ENCODE data around the gene OSBP2. TPM values are rescaled to one million over a fixed set of nuclear protein-coding genes. Genes with fewer than 3 reads are reported as not detected.

The OSBP2 gene
- total and polyA plus RNA-seq, 4 donors: 1.1 to 12.3 (median 2.6) TPM

- no peak for TF ChIP-seq CTCF (IDR thresholded peaks at IDR 0.05; ENCODE audit: control extremely low read depth, extremely low read depth)
- Histone ChIP-seq H3K9ac (ENCODE audit: insufficient read depth in 1 of 2, low read length in 2 of 2) (no peak overlapping the region), H3K4me3 (no peak overlapping the region), H3K4me1 (ENCODE audit: control insufficient read depth in 5 of 5, insufficient read depth in 5 of 5, low read length in 5 of 5) (no peaks in the 10 kb centered on the region), H3K27me3 (ENCODE audit: control insufficient read depth in 3 of 3, insufficient read depth in 3 of 3, low read length in 2 of 3) (no peaks in the 10 kb centered on the region), H3K9me3 (ENCODE audit: control insufficient read depth in 4 of 4, insufficient read depth in 3 of 4, low read length in 3 of 4) (no peaks in the 10 kb centered on the region), H3K36me3 (ENCODE audit: control insufficient read depth in 4 of 4, insufficient read depth in 4 of 4, low read length in 4 of 4) (peaks cover 0 to 9% (median 7%) of the 10 kb centered on the region in 4 donors), H3K27ac (ENCODE audit: low read depth in 1 of 2, low read length in 1 of 2) (no peak overlapping the region)
- DNase-seq (no peak), ATAC-seq (ENCODE audit: insufficient read depth, low FRiP score) (no peak)
- 100% methylated on average over 1 of the region's 1 CpG for WGBS, 2 donors
Measured at GRCh38 chr22:30906946-30907345, 212.3 kb downstream of the OSBP2 start.

GRCh38 chr22:30908051-30908461 lies 213.4 kb downstream of the OSBP2 start:
- H3K4me1 ChIP-seq (ENCODE audit: control insufficient read depth in 5 of 5, insufficient read depth in 5 of 5, low read length in 5 of 5): no peaks in the 10 kb centered on the region
- H3K4me3 ChIP-seq: no peak overlapping the region
- 93 to 94% methylated on average over 6 of the region's 6 CpGs for WGBS, 2 donors
- H3K9me3 ChIP-seq (ENCODE audit: control insufficient read depth in 4 of 4, insufficient read depth in 3 of 4, low read length in 3 of 4): no peaks in the 10 kb centered on the region
- TF ChIP-seq CTCF (IDR thresholded peaks at IDR 0.05; ENCODE audit: control extremely low read depth, extremely low read depth): no peak
- H3K27me3 ChIP-seq (ENCODE audit: control insufficient read depth in 3 of 3, insufficient read depth in 3 of 3, low read length in 2 of 3): no peaks in the 10 kb centered on the region
- ATAC-seq (ENCODE audit: insufficient read depth, low FRiP score) (no peak), DNase-seq (no peak)
- H3K36me3 ChIP-seq (ENCODE audit: control insufficient read depth in 4 of 4, insufficient read depth in 4 of 4, low read length in 4 of 4): peaks cover 0 to 9% (median 5%) of the 10 kb centered on the region in 4 donors
- H3K27ac ChIP-seq (ENCODE audit: low read depth in 1 of 2, low read length in 1 of 2): no peak overlapping the region
- no peak overlapping the region for H3K9ac ChIP-seq (ENCODE audit: insufficient read depth in 1 of 2, low read length in 2 of 2)

- Histone ChIP-seq H3K4me3 (no peak overlapping the region), H3K36me3 (ENCODE audit: control insufficient read depth in 4 of 4, insufficient read depth in 4 of 4, low read length in 4 of 4) (peaks cover 0 to 5% (median 0%) of the 10 kb centered on the region in 4 donors), H3K4me1 (ENCODE audit: control insufficient read depth in 5 of 5, insufficient read depth in 5 of 5, low read length in 5 of 5) (no peaks in the 10 kb centered on the region), H3K9me3 (ENCODE audit: control insufficient read depth in 4 of 4, insufficient read depth in 3 of 4, low read length in 3 of 4) (no peaks in the 10 kb centered on the region), H3K27me3 (ENCODE audit: control insufficient read depth in 3 of 3, insufficient read depth in 3 of 3, low read length in 2 of 3) (no peaks in the 10 kb centered on the region), H3K9ac (ENCODE audit: insufficient read depth in 1 of 2, low read length in 2 of 2) (no peak overlapping the region), H3K27ac (ENCODE audit: low read depth in 1 of 2, low read length in 1 of 2) (no peak overlapping the region)
- DNase-seq: no peak
- no peak for ATAC-seq (ENCODE audit: insufficient read depth, low FRiP score)
- WGBS, 2 donors: 94 to 95% methylated on average over 5 of the region's 5 CpGs
- no peak for TF ChIP-seq CTCF (IDR thresholded peaks at IDR 0.05; ENCODE audit: control extremely low read depth, extremely low read depth)
Measured at GRCh38 chr22:30909306-30909705, 214.6 kb downstream of the OSBP2 start.

GRCh38 chr22:30910358-30910757 lies 215.7 kb downstream of the OSBP2 start:
- H3K27me3 ChIP-seq (ENCODE audit: control insufficient read depth in 3 of 3, insufficient read depth in 3 of 3, low read length in 2 of 3): no peaks in the 10 kb centered on the region
- TF ChIP-seq CTCF (IDR thresholded peaks at IDR 0.05; ENCODE audit: control extremely low read depth, extremely low read depth): no peak
- no peak overlapping the region for H3K9ac ChIP-seq (ENCODE audit: insufficient read depth in 1 of 2, low read length in 2 of 2)
- H3K4me3 ChIP-seq: no peak overlapping the region
- WGBS, 2 donors: 80 to 83% methylated on average over 2 of the region's 2 CpGs
- DNase-seq (no peak), ATAC-seq (ENCODE audit: insufficient read depth, low FRiP score) (no peak)
- H3K4me1 ChIP-seq (ENCODE audit: control insufficient read depth in 5 of 5, insufficient read depth in 5 of 5, low read length in 5 of 5): no peaks in the 10 kb centered on the region
- H3K9me3 ChIP-seq (ENCODE audit: control insufficient read depth in 4 of 4, insufficient read depth in 3 of 4, low read length in 3 of 4): peaks cover 0 to 2% (median 0%) of the 10 kb centered on the region in 4 donors
- no peak overlapping the region for H3K27ac ChIP-seq (ENCODE audit: low read depth in 1 of 2, low read length in 1 of 2)
- H3K36me3 ChIP-seq (ENCODE audit: control insufficient read depth in 4 of 4, insufficient read depth in 4 of 4, low read length in 4 of 4): peaks cover 0 to 5% (median 0%) of the 10 kb centered on the region in 4 donors

Data from lung (tissue), 12 donors.